Measurements from ENCODE around the gene CYSRT1. TPM values are rescaled to one million over a fixed set of nuclear protein-coding genes. Genes with fewer than 3 reads are reported as not detected.
A peak's percentile ranks its signal among the peaks of the same experiment; 100 is the strongest.

The CYSRT1 gene
- total RNA-seq, 1 donor from 2014 or later, result 0.81 TPM

DNA sequence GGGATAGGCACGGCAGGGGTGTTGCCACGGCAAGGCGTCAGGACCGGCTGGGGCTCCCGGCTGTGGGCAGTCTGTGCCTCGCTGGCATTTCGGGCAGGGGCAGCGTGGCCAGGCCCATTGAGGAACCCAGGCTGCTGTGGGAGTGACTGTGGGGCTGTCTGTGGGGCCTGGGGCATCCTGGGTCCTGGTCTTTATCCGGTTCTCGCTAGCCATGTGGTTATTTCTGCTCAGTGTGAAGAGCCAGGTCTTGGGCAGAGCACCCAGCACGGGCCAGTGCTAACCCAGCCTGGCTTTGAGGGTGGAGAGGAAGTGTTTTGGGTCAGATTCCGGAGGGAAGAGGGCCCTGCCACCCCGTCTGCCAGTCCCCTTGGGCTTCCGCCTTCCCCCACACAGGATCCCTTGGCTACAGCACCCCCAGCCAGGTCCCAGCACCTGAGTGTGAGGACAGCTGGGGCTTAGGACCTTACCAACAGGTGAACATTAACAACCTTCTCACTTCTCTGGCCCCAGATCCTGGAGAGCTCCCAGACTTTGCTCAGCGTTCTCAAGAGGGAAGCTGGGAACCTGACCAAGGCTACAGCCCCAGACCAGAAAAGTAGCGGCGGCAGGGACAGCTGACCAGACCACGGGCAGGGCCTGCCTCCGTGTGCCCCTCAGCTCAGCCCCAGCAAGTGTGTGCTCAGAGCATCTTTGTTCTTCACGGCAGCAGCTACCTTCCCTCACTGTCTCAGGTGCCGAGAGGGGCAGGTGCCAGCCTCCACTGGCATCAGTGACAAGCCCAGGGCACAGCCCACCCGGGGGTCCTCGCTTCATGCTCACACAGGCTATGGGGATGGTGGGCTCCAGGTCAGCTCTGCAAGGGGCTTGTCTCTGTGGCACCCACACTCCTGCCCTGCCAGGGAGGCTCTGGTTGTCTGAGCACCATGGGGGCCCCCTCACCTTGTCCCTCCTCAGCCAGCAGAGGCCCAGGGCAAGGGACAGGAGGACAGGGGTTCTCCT lies 35.4 kb upstream of the CYSRT1 start:
- DNase-seq (ENCODE audit: low spot score), result no peak
- peak; percentile 4 for ATAC-seq

DNA sequence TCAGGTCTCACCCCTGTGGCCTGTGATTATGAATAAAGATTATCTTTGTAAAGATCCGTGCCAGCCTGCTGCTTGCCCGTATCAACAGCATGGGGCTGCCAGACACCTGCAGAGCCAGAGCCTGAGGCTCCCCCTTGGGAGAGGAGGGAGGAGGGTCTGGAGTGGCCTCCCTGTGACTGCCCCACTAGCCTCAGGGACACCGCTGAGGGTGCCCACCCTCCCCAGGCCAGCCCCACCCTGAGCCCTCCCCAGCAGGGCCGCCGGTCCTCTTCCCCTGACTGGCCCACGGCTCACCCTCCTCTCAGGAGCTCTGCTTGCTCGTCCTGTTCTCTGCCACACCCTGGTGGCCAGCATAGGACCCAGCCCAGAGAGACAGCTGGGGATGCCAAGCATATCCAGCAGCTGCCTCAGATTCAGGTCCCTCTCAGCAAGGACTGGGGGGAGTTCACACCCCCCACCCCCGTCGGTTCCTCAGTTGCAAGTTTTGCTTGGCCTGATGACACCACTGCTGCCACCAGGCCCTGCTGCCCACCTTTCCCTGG lies 34.6 kb upstream of the CYSRT1 start:
- ATAC-seq (no peak), DNase-seq (ENCODE audit: low spot score) (no peak)

DNA sequence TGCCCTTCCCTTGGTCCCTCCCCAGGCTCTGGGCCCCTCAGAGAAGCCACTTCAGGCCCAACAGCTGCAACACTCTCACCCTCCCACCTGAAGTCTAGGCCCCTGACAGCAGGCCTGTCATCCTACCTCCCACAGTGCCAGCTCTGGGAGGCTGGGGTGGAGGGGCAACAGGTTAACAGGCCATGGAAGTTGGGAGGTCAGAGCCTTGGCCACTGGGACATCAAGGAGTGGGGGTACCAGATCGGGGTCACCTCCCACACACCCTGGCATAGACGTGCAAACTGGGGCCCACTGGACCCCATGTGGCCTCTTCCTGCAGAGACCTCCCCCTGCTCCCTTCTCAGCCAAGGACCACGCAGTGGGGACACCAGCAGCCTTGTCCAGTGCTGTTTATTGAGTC lies 33.7 kb upstream of the CYSRT1 start:
- DNase-seq (ENCODE audit: low spot score) (no peak), ATAC-seq (no peak)

DNA sequence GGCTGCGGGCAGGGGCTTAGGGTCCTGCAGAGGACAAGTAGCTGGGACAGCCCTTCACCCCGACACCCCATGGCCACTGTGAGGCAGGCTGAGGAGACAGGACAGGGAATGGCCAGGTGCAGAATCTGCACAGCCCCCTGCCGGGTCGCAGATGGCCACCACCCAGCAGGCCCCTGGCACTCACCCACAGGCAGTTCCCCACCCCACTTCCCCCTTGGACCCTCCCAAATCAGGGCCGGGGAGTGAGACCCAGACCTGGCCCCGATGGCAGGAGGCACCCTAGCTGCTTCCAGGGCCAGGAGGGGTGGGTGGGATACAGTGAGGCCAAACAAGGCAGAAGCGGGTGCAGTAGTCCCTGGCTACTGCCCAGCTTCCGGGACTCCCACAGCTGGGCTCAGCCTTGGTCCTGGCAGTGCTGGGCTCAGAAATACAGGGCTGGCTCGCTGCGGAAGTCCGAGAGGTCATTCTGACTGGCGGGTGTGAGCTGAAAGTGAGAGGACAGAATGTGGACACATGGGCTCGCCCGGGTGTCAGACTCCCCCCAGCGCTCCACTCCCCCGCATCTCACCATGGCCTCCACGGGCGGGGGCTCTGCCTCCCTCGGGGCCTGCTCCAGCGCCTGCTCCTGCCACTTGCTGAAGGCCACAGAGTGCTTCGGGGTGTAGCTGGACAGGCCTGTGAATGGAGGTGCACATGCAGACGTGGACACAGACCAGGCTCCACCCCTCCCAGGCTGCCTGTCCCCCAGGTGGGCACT lies 33.1 kb upstream of the CYSRT1 start:
- DNase-seq (ENCODE audit: low spot score) (no peak), ATAC-seq (no peak)

DNA sequence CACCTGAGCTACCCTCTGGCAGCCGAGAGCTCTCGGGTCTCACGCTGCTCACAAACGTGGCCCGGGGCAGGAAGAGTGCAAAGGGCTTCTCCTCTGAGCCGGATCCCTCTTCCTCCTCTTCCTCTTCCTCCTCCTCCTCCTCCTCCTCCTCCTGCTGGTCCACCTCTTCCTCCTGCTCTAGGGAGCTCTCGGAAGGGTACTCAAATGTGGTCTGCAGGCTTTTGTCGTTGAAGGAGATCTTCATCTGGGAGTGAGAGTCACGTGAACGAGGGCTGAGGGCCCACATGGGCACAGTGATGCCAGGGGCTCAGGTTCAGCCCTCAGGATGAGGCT lies 32.6 kb upstream of the CYSRT1 start:
- no peak for ATAC-seq
- DNase-seq (ENCODE audit: low spot score), result no peak

DNA sequence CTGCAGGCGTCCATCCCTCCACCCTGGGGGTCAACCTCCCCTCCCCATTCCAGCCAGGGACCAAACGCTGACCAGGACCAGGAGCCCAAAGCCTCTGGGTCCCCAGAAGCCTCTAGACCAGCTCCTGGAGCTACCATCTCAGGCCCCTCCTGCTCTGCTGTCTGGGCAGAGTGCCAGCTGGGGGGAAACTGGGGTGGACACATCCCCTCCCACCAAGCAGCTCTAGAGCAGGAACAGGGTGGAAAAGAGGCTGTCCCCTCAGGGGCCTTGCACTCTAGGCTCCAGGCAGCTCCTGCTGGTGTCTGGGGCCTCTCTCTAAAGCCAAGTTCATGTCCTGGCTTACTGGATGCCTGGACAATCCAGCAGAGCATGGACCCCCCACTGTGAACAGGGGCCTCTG lies 32.1 kb upstream of the CYSRT1 start:
- ATAC-seq (no peak), DNase-seq (ENCODE audit: low spot score) (no peak)

DNA sequence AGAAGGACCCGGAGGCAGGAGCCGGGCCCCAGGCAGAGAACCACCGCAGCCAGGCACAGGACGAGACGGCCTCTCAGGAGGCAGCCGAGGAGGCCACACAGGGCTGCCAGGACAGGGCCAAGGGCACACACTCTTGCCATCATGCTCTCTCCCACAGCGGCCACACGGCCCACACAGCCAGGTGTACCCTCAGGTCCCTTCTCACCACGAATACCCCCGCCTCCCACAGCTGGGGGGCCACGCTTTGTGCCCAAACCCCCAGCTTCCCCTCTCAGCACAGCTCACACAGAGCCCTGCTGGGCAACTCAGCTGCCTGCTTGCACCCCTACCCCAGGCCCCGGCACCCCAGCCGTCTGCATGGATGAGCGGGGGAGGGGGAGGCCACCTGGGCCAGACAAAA lies 31.2 kb upstream of the CYSRT1 start:
- DNase-seq (ENCODE audit: low spot score), result no peak

DNA sequence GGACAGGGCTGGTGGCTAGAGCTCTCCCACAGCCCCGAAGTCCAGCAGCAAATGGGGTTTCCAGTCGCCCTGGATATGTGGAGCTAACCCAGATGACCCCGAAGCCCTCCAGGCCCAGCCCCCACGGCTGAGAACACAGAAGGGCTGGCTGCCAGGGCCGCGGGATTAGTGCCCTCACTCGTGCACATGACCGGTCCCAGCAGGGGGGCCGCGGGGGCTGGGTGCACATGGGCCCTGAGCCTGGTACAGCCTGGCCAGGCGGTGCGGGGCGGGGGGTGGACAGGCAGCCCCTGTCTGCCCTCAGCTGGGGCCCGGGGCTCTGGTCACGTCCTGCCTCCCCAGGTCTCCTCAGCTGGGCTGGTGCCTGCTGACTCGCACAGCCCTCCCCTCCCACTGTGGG lies 30.6 kb upstream of the CYSRT1 start:
- peak; percentile 27 for ATAC-seq

More for the DNA sequence above, 31.2 kb upstream of the CYSRT1 start:
- ATAC-seq, result no peak

DNA sequence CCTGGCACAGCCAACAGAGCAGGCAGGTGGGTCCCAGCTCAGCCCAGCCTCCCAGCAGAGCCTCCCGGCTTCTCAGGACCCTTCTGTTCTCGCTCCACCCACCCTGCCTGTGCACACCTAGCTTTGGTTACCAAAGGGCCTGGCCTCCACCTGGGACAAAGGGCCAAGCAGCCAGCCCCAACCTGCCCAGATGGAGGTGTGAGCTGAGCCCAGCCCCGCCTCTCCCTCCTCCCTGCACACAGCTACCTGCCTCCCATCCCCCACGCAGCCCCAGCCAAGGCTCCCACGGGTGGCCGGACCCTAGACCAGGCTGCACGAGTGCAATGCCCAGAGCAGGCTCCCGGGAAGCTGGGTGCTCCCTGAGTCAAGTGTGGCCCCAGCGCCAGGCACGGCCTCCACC lies 30.1 kb upstream of the CYSRT1 start:
- ATAC-seq, result peak; percentile 27
- DNase-seq (ENCODE audit: low spot score), result no peak

More for the DNA sequence above, 30.6 kb upstream of the CYSRT1 start:
- DNase-seq (ENCODE audit: low spot score), result peak; percentile 71

DNA sequence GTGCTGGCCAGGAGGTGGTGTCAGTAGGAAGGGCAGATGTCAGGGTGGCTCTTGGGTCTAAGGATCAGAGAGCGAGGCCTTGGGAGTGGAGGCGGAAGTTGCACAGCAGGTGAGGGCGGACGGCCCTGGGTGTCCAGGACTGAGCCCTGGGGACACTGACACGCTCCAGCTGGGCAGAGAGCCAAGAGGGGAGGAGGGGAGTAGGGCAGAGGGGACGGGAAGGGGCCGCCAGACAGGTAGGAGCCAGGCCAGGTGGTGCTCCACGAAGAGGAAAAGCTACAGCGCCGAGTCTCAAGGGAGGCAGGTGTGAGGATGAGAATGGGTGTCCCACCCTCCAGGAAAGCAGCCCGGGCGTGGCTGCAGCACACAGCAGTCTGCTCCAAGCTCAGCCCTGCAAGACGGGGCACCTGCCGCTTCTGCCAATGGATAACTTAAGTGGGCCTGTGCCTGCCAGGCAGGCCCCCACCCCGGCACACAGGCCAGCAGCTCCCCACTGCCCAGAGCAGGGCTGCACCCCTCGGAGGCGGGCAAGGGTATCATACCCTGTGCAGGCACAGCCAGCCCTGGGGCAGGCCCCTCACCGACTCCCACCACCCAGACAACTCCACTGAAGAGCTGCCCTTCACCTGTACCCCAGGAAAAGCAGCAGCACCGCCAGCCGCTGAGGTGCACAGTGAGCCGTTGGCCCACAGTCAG lies 29.3 kb upstream of the CYSRT1 start:
- ATAC-seq (peak; percentile 16), DNase-seq (ENCODE audit: low spot score) (no peak)

DNA sequence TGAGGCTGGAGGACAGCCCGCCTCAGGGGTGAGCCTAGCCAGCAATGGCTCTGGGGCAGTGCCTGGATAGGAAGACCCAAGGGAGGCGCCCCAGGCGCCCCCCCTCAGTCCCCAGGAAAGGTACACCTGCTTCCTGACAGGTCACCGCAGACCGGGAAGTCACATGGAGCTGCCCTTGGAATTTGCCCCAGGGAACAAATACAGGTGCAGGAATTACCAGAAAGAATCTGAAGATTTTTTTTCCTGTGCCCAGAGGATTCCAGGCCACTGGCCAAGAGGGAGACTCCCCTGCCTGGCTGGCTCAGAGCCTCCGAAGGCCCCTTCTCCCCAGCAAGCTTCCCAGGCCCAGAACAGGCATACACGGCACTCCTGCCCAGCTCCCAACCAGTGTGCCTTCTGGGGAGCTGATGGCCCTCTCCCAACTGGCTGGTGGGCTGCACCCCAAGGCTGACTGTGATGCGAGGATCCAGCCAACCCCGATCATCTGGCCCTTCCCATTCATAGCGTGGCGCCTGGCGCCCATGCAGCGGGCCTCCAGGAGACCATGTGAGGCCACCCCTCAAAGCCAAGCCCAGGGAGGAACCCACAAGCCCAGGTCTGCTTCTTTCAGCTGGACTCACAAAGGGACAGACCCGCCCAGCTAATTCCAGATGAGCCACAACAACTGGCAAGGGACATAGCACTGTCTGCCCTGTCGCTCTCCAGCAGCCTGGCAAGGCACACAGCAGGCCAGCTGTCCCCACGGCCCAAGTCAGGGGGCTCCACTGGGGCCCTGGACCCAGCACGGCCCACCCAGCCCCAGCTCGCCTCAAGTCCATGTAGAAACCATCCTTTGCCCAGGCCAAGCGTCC lies 26.7 kb upstream of the CYSRT1 start:
- DNase-seq (ENCODE audit: low spot score) (peak; percentile 76), ATAC-seq (peak; percentile 6)

DNA sequence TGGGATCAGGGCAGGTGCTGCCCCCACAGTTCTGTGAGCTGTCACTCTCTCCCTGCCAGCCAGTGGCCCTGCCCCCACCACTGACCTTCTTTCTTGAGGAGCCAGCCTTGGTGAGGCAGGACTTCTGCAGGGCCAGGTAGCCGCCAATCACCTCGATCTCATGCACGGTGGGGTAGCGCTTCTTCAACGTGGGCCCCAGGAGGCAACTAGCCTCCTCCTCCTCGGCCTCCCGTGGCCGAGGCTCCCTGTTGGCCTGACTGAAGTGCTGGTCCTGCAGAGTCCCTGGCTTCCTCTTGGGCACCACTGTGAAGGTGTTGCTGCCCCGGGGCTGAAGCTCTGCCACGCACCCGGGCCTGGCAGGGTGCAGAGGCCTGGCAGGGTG lies 26.1 kb upstream of the CYSRT1 start:
- DNase-seq (ENCODE audit: low spot score), result no peak
- ATAC-seq, result no peak

DNA sequence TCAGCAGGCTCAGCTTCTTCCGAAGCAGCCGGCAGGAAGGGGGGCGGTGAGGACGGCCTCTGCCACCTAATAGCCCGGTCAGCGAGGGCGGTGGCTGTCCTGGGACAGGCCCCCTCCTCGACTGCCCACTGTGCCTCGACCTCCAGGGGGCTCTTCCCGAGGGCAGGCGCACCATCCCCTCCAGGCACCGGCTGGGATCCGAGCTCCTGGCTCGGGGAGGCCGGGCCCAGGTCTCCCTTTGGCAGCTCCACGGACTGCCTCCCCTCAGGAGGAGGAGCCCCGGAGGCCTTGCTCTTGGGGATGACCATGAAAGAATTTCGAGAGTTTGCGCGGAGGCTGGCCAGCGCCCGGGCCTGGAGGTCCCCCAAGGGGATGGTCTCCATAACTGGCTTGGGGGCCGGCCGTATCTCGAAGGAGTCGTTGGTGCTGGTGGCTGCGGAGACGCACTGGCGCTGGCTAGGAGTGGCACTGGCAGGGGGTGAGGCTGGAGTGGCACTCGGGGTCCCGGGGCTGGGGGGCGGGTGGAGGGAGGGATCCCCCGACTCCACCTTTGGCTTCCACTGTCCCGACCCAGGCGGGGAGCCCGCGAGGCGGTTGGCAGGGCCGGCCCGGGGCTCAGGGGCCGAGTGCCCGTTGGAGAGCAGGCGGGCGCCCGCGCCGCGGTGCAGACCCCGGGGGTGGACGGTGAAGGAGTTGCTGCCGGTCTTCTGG lies 25.4 kb upstream of the CYSRT1 start:
- ATAC-seq (no peak), DNase-seq (ENCODE audit: low spot score) (no peak)

DNA sequence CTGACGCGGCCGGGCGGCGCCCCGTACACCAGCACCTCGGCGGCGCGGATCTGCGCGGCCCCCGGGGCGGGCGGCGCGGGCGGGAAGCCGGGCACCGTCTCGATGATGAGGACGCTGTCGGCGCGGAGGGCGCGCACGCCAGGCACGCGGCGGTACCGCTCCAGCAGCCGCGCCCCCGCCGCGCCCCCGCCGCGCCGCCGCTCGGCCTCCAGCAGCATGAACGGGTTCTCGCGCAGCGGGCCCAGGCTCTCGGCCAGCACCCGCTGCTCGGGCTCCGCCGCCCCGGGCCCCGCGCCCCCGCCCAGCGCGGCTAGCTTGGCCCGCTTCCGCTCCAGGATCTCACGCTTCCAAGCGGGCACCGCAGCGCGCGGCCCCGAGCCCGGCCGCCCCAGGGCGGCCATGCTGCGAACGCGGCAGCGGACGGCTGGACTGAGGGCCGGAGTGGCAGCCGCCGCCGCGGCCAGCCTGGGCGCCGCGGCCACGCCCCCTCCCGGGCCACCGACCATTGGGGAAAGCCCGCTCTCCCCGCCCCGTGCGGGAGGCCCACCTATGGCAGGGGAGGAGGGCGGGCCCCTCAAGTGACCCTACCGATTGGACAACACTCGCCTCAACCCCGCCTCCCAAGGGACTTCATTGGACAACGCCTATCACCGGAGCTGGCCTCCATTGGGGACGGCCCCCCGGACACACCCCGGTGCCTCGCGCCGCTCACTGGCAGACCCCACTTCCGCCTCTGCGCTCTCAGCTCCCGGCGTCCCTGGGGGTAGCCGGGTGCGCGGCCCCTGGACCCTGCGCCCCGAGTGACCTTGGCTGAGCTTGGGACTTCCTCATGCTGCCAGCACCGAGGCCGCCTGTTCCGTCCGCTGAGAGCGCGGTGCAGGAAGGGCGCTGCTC lies 24.4 kb upstream of the CYSRT1 start, which contains the start of gene TPRN:
Gene TPRN, minus strand, starts transcription at position 431 of the 894 bp plus-strand sequence. Its CDS starts 30 bp downstream, at position 401.
- ATAC-seq (peak; percentile 81), DNase-seq (ENCODE audit: low spot score) (peak; percentile 100)

DNA sequence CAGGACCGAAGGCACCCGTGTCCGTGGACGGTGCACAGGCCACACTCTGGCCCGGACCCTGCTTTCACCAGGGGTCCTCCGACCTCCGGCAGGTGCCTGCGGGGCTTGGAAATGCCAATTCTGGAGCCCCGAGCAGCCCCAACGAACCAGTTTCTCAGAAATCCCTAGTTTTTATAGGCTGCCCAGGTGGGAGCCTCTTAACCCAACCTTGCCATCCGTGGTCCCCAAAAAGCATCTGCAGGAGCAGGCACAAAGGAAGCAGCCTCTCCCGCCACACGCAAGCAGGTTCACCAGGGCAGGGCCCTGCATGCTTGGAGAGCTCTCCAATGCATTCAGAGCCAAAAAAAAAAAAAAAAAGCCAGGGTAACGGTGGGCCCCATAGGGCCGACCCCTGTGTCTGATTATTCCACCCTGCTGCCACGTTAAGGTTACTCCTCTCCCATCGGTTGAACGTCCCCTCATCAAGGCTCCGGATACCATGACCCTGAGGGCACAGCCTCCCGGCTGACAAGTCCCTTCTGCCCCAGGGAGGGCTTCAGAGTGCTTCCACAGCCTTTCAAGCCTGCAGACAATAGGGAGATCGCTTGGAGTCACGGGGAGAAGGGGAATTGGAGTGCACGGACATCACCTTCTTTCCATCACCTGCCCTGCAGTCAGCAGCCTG lies 23.6 kb upstream of the CYSRT1 start:
- DNase-seq (ENCODE audit: low spot score) (no peak), ATAC-seq (no peak)

DNA sequence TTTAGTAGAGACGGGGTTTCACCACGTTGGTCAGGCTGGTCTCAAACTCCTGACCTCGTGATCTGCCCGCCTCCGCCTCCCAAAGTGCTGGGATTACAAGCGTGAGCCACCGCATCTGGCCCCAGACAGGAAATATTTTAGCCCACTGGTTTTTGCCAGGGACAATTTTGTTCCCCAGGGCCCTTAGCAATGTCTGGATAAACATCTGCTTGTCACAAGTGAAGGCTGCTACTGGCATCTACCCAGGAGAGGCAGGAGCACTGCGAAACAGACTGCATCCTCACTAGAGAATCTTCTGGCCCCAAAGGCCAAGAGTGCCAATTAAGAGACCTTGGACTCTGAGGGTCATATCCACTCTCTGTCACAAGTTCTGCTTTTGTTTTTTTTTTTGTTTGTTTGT lies 22.0 kb upstream of the CYSRT1 start:
- DNase-seq (ENCODE audit: low spot score) (no peak), ATAC-seq (no peak)

DNA sequence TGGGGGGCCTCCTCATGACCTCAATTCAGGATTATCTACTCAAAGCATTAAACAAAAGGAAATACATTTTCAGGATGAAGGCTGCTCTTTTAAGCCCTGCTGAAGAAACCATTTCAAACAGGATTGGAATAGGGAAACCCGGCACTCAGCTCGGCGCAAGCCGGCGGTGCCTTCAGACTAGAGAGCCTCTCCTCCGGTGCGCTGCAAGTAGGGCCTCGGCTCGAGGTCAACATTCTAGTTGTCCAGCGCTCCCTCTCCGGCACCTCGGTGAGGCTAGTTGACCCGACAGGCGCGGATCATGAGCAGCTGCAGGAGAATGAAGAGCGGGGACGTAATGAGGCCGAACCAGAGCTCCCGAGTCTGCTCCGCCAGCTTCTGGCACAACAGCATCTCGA lies 20.2 kb upstream of the CYSRT1 start:
- DNase-seq (ENCODE audit: low spot score) (no peak), ATAC-seq (no peak)

All from left lobe of liver (tissue), 2 donors.